Right cardiac atrium (tissue), 5 donors: ENCODE results near the gene YIPF5. TPM values are rescaled to one million over a fixed set of nuclear protein-coding genes. Genes with fewer than 3 reads are reported as not detected.

Experiments
- ATAC-seq, 2 donors: fragments of 200-7000 bp; cut with Tn5 transposase; one replicate each; pipeline versions ENCODE4 v1.8.0 to v1.9.1; 2020; ENCODE audit warnings: moderate library complexity in 2 of 2, mild to moderate bottlenecking in 1 of 2
- DNase-seq, 3 donors: peaks; one replicate each; pipeline ENCODE4 v3.0.0-alpha.2; 2020
- H3K27ac ChIP-seq: one replicate; pipeline ENCODE4 v1.5.1; 2013; ENCODE audit warnings: mild to moderate bottlenecking, low read length, control low read depth, moderate library complexity
- H3K27me3 ChIP-seq: one replicate; pipeline ENCODE4 v1.6.1; 2013; ENCODE audit not compliant: control insufficient read depth, insufficient read depth
- H3K4me1 ChIP-seq: one replicate; pipeline ENCODE4 v1.6.1; 2013; ENCODE audit warnings: low read length; ENCODE audit not compliant: control insufficient read depth, insufficient read depth
- H3K4me3 ChIP-seq: one replicate; pipeline ENCODE4 v1.5.1; 2013; ENCODE audit warnings: low read length, control low read depth
- H3K9me3 ChIP-seq: one replicate; pipeline ENCODE4 v1.6.1; 2013; ENCODE audit warnings: low read length; ENCODE audit not compliant: control insufficient read depth
- WGBS: extraction: QIAGEN DNeasy Blood & Tissue Kit; methylation state at CpG from one replicate; pipeline ENCODE4 v1.1.7; 2013; 5-methylcytosine and 5-hydroxymethylcytosine counted together
- intact Hi-C, 4 donors: fragments of 100-400 bp; cut with DNase I; formaldehyde crosslinking; loops; one replicate each; pipeline versions ENCODE4 v1.11.0 to v1.14.0; 2022 to 2023
- polyA plus RNA-seq: library from polyadenylated mRNA; stranded (reverse); fragments of 200-250 nt; gene quantifications from one replicate; pipeline ENCODE4 v1.2.3, GENCODE V29; 2013
- total RNA-seq, 4 donors: library from RNA; stranded (reverse); fragmentation: NEBNext Ultra II Directional; extraction: Animal tissue kit (Norgen Biotek cat#: 25700); gene quantifications; one replicate each; pipeline ENCODE4 v1.2.1, GENCODE V29; 2021
- donor health status: healthy with polysubstance abuse.
- donor health status: DM: no; HTN: yes; CAD: no.
- donor health status: DM: no; HTN: no; CAD: no.
- donor health status: DM: no; HTN: yes; CAD: no; lungs with severe emphysema.
- donor health status: DM: yes; HTN: yes; CAD: no.

The YIPF5 gene
- total and polyA plus RNA-seq, 5 donors = 9.3 to 35.3 (median 29.6) TPM

DNA sequence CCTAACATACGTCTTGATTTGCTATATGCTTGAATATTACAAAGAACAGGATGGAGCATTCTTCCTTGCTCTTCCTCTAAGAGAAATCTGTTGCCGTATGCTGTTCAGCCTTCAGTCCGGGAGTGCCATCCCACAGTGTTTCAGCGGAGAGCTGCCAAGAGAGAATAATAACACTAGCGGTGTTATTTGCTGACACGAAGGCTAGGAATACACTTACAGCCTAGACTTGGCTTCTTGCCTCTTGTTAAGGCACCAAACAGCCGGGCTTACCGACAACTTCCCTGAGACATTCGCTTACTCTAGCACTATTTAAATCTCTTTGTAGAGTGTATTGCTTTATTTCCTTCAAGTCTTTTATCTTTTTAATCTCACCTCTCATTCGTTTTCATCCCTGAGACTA, 31.6 kb upstream of the YIPF5 start:
- Histone ChIP-seq H3K4me1 (no peaks in the 10 kb centered on the region), H3K4me3 (no peak overlapping the region), H3K9me3 (no peaks in the 10 kb centered on the region), H3K27ac (no peak overlapping the region), H3K27me3 (no peaks in the 10 kb centered on the region)
- intact Hi-C loops = loop anchor here in 2 of 4 donors (10.0 kb wide), 2 partner anchors 183 to 1033 kb away; no protein-coding TSS in a partner anchor
- DNase-seq (no peak), ATAC-seq (peak; percentile 40 to 55)
- WGBS = 17% methylated on average over 10 of the region's 10 CpGs

GRCh38 chr5:144201588-144201987, 31.1 kb upstream of the YIPF5 start:
- WGBS = 49% methylated on average over 5 of the region's 5 CpGs

GRCh38 chr5:144198386-144198785, 27.9 kb upstream of the YIPF5 start:
- Histone ChIP-seq H3K27ac (no peak overlapping the region), H3K4me3 (no peak overlapping the region), H3K9me3 (no peaks in the 10 kb centered on the region), H3K4me1 (no peaks in the 10 kb centered on the region), H3K27me3 (no peaks in the 10 kb centered on the region)
- intact Hi-C loops = no loop called here
- DNase-seq = no peak
- ATAC-seq = no peak
- 84% methylated on average over 3 of the region's 3 CpGs for WGBS

More at GRCh38 chr5:144201588-144201987, 31.1 kb upstream of the YIPF5 start:
- H3K4me1 ChIP-seq = no peaks in the 10 kb centered on the region
- DNase-seq (no peak), ATAC-seq (no peak)
- no peaks in the 10 kb centered on the region for H3K9me3 ChIP-seq
- H3K4me3 ChIP-seq = no peak overlapping the region
- no peak overlapping the region for H3K27ac ChIP-seq
- intact Hi-C loops = loop anchor here in 2 of 4 donors (10.0 kb wide), 2 partner anchors 183 to 1033 kb away; no protein-coding TSS in a partner anchor
- no peaks in the 10 kb centered on the region for H3K27me3 ChIP-seq

GRCh38 chr5:144196612-144197011, 26.2 kb upstream of the YIPF5 start:
- no peak overlapping the region for H3K4me3 ChIP-seq
- whole genome bisulfite sequencing = 85% methylated on average over 1 of the region's 1 CpG
- intact Hi-C loops = no loop called here
- H3K9me3 ChIP-seq = no peaks in the 10 kb centered on the region
- DNase-seq = no peak
- H3K27me3 ChIP-seq = no peaks in the 10 kb centered on the region
- H3K4me1 ChIP-seq = no peaks in the 10 kb centered on the region
- ATAC-seq = no peak
- no peak overlapping the region for H3K27ac ChIP-seq

DNA sequence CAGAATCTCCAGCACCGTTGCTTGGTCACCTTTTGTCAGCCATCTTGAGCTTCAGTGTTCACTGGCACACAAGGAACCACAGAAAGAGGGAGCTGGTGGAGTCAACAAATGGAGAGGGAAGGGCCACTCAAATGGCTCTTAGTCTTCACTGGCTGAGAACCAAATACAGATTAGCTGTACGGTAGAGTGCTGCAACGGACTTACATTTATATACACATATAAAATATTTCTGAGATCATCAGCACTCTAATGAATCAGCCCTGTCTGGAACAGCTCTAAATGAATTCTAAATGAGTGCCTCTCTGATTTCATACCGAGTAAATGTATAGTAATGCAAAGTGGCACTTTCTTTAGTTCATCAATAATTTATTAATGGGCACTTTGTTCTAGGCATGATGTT, 25.0 kb upstream of the YIPF5 start:
- intact Hi-C loops = no loop called here
- ATAC-seq = no peak
- H3K27ac ChIP-seq = no peak overlapping the region
- no peaks in the 10 kb centered on the region for H3K9me3 ChIP-seq
- no peaks in the 10 kb centered on the region for H3K4me1 ChIP-seq
- H3K4me3 ChIP-seq = no peak overlapping the region
- H3K27me3 ChIP-seq = no peaks in the 10 kb centered on the region
- no peak for DNase-seq
- WGBS = 66% methylated on average over 4 of the region's 4 CpGs

DNA sequence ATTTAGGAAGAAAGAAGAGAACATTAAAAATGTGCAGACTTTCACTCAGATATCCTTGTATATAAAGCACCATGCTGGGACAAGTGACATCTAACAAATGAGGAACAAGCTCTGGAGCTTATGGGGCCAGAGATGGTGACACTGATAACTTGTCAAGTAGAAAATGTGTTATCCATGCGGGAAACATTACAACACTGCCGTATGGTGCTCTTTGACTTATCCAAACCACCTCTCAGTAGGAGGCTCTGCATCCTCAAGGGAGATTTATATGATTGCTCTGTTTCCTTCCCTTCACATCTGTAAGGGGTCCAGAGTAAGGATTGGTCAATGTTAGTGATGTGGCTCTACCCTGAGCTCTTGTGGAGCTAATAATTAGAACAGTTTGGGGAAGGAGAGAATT, 23.7 kb upstream of the YIPF5 start:
- no peak overlapping the region for H3K4me3 ChIP-seq
- no peak for ATAC-seq
- H3K27ac ChIP-seq = no peak overlapping the region
- no peak for DNase-seq
- no peaks in the 10 kb centered on the region for H3K4me1 ChIP-seq
- no peaks in the 10 kb centered on the region for H3K27me3 ChIP-seq
- no peaks in the 10 kb centered on the region for H3K9me3 ChIP-seq
- intact Hi-C loops = no loop called here
- WGBS = 66% methylated on average over 2 of the region's 2 CpGs

DNA sequence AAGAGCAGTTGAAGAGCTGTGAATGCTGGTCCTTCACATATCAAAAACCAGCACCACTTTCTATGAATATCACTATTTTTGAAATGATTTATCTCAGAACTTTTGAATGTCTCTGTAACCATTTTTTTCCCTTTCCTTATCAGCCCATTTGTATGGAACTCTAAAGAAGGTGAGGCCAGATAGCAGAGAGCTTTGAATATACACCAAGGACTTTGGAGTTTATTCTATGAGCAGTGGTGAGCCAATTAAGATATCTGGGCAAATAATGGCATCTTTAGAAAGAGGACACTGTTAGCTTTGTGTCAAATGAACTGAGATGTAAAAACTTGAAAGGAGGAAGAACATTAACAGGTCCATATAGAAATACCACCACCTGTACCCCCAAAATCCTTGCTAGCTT, 22.2 kb upstream of the YIPF5 start:
- no peak overlapping the region for H3K4me3 ChIP-seq
- intact Hi-C loops = no loop called here
- DNase-seq (no peak), ATAC-seq (no peak)
- H3K27me3 ChIP-seq = no peaks in the 10 kb centered on the region
- H3K9me3 ChIP-seq = no peaks in the 10 kb centered on the region
- no peaks in the 10 kb centered on the region for H3K4me1 ChIP-seq
- no peak overlapping the region for H3K27ac ChIP-seq

DNA sequence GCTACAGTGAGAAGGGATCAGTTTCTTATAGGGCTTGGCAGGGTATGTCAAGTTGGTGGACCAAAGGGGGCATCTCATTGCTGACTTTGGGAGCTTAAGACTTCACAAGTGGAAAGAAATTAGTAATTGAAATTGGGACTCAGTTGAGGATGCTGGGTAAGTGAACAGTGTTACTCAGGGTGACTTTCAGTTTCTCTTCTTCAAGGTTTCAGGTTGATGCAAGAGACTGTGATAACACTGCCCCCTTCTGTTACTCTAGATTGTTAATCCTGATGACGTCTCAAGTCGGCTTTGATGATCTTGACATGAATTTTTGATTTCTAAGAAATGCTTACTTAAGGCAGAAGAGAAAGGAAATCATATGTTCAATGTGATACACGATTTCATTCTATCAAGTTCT, 21.5 kb upstream of the YIPF5 start:
- no peak overlapping the region for H3K27ac ChIP-seq
- DNase-seq (no peak), ATAC-seq (peak; percentile 64 to 75)
- intact Hi-C loops = no loop called here
- H3K27me3 ChIP-seq = no peaks in the 10 kb centered on the region
- H3K4me3 ChIP-seq = peak overlapping the region; percentile 22
- WGBS = 26% methylated on average over 3 of the region's 3 CpGs
- no peaks in the 10 kb centered on the region for H3K9me3 ChIP-seq
- no peaks in the 10 kb centered on the region for H3K4me1 ChIP-seq

DNA sequence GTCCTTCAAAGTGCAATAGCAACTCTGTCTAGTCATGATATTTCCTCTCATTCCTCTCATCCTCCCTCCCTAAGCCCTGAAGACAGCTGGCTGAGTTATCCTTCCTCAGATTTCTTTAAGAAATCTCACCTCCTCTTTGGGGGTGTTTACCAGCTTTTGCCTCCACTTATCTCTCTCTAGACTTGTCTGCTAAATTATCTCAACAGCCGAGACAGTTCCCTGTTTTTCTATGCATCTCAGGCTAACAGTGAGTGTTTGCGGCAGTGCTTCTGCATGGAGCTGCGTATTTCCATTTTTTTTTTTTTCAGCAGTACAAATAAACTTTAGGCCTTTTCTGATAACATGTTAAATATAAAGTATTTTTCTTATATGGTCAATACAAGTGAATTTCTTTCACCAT, 21.1 kb upstream of the YIPF5 start:
- Histone ChIP-seq H3K4me1 (no peaks in the 10 kb centered on the region), H3K27ac (no peak overlapping the region), H3K4me3 (peak overlapping the region; percentile 22), H3K9me3 (no peaks in the 10 kb centered on the region), H3K27me3 (no peaks in the 10 kb centered on the region)
- 79% methylated on average over 3 of the region's 3 CpGs for WGBS
- DNase-seq (no peak), ATAC-seq (no peak)
- intact Hi-C loops = no loop called here

DNA sequence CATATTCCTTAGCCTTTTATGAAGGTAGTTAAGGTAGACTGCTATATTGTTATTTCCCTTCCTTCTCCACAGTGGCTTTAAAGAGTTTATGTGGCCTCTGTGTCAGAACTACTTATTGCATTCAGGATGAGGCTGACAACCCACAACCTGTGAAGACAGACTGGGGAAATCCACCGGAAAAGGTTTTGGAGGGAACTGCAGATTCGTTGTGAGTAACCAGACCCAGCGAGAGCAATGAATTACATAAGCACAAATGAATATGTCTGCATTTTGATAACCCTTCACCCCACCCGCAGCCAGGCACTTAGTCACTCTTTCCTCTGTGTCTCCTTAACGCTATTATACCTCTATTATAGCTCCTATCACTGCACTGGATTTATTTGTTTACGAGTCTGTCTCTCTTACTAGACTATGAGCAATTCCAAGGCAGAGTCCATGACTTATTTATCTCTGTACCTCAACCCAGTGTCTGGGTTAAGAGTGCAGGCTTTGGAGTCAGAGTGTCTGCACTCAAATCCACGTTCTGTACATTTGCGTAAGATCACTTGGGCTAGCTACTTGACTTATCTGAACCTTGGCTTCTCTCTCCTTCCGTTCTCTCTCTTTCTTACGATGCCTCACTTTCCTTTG, 19.5 kb upstream of the YIPF5 start:
- Histone ChIP-seq H3K9me3 (no peaks in the 10 kb centered on the region), H3K27ac (no peak overlapping the region), H3K4me3 (no peak overlapping the region), H3K4me1 (no peaks in the 10 kb centered on the region), H3K27me3 (no peaks in the 10 kb centered on the region)
- intact Hi-C loops = no loop called here
- ATAC-seq (peak; percentile 24 to 59), DNase-seq (no peak)
- WGBS = 36% methylated on average over 10 of the region's 10 CpGs

- no peaks in the 10 kb centered on the region for H3K9me3 ChIP-seq
- no peaks in the 10 kb centered on the region for H3K27me3 ChIP-seq
- ATAC-seq (peak; percentile 29 to 51), DNase-seq (peak in 2 of 3 donors; percentile 22 to 73)
- intact Hi-C loops = no loop called here
- no peak overlapping the region for H3K27ac ChIP-seq
- 13% methylated on average over 2 of the region's 2 CpGs for WGBS
- no peaks in the 10 kb centered on the region for H3K4me1 ChIP-seq
- no peak overlapping the region for H3K4me3 ChIP-seq
Measured at GRCh38 chr5:144187699-144188294, 17.3 kb upstream of the YIPF5 start.
